ENCODE measurements around the gene SKAP1.

SKAP1 gene

DNA sequence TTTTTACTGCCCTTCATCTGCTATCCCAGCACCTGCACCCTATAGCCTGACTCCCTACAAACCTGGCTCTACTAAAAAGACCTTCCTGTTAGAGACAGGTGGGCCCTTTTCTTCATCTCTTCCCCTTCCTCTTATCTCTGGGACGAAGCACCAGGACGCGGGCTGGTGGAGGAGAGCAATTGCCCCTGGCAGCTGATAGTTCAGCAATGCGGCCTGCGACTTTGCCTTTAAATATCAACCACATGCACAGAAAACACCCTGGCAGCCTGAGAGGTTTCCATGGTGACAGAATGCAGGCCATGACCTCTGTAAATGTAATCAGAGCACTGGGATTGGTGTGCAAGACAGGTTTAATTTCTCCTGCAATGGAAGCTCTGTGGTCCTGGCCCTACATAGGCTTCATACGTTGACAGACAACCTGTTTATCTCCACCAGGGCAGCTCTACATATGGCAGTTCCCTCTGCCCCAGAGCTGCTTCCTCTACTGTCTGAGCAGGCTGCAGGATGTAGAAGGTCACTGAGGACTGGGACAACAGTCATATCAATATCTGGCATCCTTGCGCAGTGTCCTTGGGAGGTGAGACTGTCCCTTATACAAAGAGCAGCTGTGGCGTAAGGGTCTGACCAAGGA, 10.0 kb upstream of the SKAP1 start:
- TF ChIP-seq, protein P1, sequence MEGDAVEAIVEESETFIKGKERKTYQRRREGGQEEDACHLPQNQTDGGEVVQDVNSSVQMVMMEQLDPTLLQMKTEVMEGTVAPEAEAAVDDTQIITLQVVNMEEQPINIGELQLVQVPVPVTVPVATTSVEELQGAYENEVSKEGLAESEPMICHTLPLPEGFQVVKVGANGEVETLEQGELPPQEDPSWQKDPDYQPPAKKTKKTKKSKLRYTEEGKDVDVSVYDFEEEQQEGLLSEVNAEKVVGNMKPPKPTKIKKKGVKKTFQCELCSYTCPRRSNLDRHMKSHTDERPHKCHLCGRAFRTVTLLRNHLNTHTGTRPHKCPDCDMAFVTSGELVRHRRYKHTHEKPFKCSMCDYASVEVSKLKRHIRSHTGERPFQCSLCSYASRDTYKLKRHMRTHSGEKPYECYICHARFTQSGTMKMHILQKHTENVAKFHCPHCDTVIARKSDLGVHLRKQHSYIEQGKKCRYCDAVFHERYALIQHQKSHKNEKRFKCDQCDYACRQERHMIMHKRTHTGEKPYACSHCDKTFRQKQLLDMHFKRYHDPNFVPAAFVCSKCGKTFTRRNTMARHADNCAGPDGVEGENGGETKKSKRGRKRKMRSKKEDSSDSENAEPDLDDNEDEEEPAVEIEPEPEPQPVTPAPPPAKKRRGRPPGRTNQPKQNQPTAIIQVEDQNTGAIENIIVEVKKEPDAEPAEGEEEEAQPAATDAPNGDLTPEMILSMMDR (IDR thresholded peaks at IDR 0.05; ENCODE audit: extremely low read depth, missing control alignments), result no peak
- peak; percentile 45 for DNase-seq (ENCODE audit: low spot score)

DNA sequence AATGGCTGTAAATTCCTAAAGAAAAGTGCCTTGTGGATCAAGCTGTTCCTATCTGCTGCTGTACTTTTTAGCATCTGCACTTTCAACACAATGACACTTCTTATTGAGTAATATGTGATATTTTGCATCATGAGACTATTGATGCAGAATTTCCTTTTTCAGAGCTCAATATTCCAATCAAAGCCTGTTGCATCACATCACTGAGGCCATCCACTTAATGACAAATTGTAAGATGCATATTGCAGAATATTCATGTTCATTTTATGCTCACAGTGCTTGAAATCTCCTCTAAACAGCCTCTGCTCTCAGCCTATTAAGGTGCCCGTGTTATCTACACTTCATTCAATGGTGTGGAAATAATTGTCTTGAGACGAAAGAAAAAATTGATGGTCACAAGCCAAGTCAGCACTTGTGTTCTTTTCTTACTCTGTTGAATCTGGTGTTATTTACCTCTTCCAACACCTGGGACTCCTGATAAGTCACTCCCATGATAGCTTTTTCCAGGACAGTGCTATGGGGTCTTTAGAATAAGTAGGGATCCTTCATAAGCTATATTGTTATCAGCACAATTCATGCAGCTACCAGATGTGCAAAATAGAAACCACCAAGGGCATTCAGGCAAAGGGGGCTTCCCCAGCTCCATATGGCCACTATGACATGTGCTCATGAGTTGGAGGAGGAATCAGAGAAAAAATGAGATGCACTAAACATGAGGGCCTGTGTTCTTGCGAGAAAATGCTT, 9.3 kb upstream of the SKAP1 start:
- TF ChIP-seq, protein P1 (IDR thresholded peaks at IDR 0.05; ENCODE audit: extremely low read depth, missing control alignments), result no peak
- DNase-seq (ENCODE audit: low spot score), result peak; percentile 51

DNA sequence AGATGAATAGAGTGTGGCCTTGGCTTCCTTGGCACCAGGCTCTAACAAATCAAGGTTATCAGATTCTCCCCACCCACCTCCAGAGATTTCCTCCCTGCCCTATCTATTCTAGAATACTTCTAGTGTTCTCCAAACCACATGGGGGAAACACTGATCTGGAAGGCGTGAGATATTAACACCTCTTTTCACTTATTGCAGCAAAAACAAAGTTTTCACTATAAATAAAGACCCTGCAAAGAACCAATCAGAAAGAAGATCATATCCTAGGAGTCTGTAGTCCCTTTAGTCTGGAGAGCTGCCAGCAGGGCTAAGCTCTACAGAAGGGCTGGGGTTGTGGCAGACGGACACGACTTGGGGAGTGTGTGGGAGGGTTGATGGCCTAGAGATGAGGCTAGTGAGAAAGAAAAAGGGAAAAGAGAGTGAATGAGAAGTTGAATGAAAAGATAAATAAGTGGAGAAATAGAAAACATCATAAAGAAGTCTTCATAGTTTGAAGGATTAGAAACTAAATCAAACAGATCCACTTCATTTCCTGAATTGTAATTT, 8.6 kb upstream of the SKAP1 start:
- DNase-seq (ENCODE audit: low spot score), result no peak
- TF ChIP-seq, protein P1 (IDR thresholded peaks at IDR 0.05; ENCODE audit: extremely low read depth, missing control alignments), result no peak

DNA sequence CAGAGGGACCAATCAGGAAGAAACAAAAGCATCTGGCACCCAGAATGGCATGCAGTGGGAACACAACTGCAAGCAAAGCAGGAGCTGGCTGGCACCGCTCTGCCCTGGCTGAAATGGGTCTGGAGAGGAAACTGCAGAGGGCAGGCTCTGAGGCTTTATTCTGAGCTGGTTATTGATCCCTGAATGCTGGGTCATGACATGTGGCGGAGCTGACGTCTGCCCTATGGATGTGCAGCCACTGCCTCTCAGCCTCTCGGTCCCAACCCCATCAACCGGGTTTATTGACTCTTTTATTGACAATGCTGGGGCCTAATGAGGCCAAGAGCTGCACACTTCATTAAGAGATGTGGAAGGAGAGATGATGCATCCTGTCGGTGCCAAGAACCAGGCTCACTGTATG, 3.9 kb upstream of the SKAP1 start:
- TF ChIP-seq, protein P1 (IDR thresholded peaks at IDR 0.05; ENCODE audit: extremely low read depth, missing control alignments), result no peak
- no peak for DNase-seq (ENCODE audit: low spot score)

DNA sequence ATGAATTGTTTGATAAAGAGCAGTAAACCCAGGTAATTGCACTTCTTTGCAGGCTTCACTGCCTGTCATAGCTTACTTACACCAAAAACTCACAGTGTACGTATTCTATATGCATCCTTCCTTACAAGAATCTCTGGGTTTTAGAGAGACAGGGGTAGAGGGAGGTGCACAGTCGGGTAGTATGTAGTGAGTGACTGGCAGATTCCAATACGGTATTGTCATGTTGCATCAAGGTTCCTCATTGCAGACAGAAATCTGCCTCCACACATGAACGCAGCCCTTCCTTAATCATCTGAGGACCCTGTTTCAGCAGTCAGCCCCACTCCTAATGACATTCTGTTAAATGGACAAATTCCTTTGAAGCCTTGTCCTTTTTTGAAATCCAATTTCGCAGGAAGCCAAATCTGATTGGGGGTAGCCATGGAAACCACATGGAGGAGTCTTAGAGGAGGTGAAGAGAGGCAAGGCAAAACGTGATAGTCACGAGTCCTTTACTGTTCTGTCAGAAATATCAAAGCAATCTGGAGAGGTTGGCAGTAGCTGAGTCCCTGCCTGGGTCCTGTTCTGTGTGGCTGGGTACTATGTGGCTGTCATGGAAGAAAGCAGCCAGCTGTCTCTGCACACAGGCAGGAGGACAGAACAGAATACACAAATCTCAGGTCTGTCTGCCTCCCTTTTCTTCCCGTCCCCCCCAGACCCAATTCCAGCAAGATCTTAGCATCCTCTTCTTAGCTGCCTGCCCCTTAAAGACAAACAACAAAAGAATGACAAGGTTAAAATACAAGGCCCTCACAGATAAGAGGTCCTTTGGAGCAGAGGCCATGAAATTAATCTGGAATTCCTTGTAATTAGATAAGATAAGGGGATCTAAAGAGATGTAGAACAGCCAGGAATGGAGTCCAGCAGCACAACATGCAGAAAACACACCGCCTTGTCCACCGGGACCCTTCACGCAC, 3.1 kb upstream of the SKAP1 start:
- TF ChIP-seq, protein P1 (IDR thresholded peaks at IDR 0.05; ENCODE audit: extremely low read depth, missing control alignments), result no peak
- DNase-seq (ENCODE audit: low spot score), result no peak

DNA sequence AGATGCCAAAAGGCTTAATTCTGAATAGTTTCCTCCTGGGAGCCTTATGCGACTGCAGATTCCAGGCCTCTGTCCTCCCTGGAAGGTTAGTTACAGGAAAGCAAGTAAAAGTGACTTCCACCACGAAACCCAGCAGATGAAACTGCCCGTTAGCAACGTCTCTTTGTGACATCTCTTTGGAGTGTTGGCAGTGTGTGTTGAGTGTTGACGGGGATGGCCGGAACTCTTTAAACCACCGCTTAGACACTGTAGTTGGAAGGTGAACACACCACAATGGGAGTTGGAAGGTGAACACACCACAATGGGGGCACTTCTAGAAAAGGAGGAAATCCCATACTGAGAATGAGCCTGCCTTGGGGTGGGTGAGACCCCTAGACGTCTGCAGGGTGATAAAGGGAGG, 858 bp downstream of the SKAP1 start:
- no peak for DNase-seq (ENCODE audit: low spot score)
- TF ChIP-seq, protein P1 (IDR thresholded peaks at IDR 0.05; ENCODE audit: extremely low read depth, missing control alignments), result no peak

All from GM20000 (cell line).